Stimulated activated CD8-positive, alpha-beta memory T cell treated with anti-CD3 and anti-CD28 coated beads, Interleukin-15, amount 100 ng/mL, for 48 hours (primary cell): ENCODE measurements around the gene CCDC97.
"Not testable (repeated sequence)": the region's sequence is repeated elsewhere in the genome, so short reads cannot be mapped to it uniquely, and the experiment has no call there.

Experiments used
- DNase-seq, 2 donors: peaks; one replicate each; pipeline ENCODE4 v3.0.0-alpha.2; 2020; ENCODE audit warnings: low read depth in 2 of 2

Gene CCDC97

GRCh38 chr19:41339936-41340335, 30.0 kb downstream of the CCDC97 start:
- DNase-seq = no peak

DNA sequence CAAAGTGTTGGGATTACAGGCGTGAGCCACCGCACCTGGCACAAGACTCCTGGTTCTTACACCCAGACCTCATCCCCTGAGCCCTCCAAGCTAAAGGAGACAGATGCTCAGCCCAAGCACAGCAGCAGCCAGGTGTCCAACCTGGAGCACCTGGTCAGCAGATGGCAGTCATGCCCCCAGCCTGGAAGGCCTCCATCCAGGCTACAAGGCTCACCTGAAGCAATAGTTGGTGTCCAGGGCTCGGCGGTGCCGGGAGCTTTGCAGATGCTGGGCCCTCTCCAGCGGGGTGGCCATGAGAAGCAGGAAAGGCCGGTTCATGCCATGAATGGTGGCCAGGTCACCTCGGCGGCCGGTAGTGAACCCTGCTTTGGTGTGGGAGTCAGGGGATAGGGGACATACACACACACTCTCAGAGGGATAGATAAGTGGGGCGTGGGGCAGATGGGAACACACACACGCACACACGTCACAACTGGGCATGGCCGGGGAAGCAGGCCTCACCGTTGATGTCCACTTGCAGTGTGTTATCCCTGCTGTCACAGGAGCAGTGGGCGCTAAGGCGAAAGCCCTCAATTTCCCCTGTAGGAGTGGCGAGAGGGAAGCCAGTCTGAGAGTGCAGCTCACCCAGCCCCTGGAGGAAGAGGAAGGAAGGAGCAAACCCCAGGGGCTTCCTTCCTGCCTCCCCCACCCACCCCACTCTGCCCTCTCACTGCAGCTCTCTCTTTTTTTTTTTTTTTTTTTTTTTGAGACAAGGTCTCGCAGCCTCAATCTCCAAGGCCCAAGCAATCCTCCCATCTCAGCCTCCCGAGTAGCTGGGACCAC, 31.9 kb downstream of the CCDC97 start:
- DNase-seq = no peak

DNA sequence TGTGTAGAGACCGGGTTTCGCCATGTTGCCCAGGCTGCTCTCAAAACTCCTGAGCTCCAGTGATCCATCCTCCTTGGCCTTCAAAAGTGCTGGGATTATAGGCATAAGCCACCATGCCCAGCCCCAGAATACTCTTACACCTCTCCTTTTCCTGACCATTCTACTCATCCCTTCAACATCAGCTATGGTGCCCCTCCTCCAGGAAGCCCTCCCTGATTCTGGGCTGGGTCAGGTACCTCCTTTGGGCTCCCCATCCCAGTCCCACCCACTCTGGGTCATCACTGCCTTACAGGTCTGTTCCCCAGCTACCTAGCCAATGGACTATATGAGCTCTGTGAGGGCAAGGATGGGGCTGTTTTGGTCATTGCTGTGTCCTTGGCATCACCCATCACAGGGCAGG, 34.2 kb downstream of the CCDC97 start:
- no peak for DNase-seq

- DNase-seq = not testable (repeated sequence)
These were observed 36.9 kb downstream of the CCDC97 start for GRCh38 chr19:41346916-41347315.

- DNase-seq = no peak
These were observed 40.9 kb downstream of the CCDC97 start for GRCh38 chr19:41350735-41351338.

GRCh38 chr19:41351339-41352245, 41.6 kb downstream of the CCDC97 start:
- DNase-seq = peak; percentile 72 to 85

DNA sequence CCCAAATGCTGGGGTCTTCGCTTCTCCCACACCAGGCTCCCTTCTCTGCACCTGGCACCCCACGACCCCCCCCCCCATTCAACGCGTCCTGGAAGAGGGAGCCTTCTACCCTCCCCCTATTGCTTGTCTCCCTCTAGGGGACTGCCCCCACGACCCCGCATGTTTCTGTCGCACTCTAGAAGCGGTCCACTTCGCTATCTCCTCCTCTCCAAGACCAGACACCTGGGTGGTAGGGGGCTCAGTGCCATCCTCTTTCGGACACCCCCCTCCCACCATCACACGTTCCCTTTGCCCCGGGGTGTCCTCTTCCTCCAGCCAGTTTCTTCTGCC, 42.3 kb downstream of the CCDC97 start:
- DNase-seq = no peak

- DNase-seq = peak; percentile 69 to 70
These were observed 42.9 kb downstream of the CCDC97 start for GRCh38 chr19:41352609-41353465.

- DNase-seq = peak; percentile 84 to 89
These were observed 43.7 kb downstream of the CCDC97 start, which contains the start of gene TGFB1 for GRCh38 chr19:41353466-41354342. Gene TGFB1 (minus strand): TSS chr19:41353922. CDS start chr19:41353044, 878 bp downstream.

- DNase-seq = no peak
These were observed 44.5 kb downstream of the CCDC97 start for GRCh38 chr19:41354343-41354953.

DNA sequence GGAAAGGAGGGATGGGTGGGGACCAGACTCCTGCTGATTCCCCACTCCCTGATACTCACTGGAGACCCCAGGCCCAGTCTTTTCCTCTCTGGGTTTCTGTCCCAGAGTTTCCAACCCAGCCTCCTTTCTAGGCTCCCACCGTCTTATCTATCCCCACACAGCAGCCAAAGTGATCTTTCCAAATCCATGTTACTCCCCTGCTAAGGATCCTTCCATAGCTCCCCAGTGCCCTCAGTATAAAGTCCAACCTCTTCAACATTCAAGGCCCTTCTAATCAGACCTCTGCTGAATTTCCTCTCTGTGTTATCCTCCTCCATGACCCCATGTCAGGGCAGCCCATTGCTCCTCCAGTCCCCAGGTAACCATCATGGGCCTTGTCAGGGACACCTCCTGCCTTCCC, 45.1 kb downstream of the CCDC97 start:
- no peak for DNase-seq

DNA sequence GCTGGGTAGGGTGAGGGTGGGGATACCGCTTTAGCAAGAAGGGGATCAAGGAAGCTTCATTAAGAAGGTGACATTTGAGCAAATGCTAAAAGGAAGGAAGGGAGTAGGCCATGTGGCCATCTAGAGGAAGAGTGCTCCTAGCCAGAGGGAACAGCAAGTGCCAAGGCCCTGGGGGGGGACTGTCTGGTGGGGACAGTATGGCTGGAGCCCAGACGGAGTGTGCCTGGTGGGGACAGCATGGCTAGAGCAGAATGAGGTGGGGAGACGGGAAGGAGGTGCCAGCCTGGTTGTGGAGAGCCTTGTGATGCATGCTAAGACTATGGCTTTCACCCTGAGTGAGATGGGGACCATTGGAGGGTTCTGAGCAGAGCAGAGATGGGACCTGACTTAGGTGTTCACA, 45.8 kb downstream of the CCDC97 start:
- DNase-seq = no peak

DNA sequence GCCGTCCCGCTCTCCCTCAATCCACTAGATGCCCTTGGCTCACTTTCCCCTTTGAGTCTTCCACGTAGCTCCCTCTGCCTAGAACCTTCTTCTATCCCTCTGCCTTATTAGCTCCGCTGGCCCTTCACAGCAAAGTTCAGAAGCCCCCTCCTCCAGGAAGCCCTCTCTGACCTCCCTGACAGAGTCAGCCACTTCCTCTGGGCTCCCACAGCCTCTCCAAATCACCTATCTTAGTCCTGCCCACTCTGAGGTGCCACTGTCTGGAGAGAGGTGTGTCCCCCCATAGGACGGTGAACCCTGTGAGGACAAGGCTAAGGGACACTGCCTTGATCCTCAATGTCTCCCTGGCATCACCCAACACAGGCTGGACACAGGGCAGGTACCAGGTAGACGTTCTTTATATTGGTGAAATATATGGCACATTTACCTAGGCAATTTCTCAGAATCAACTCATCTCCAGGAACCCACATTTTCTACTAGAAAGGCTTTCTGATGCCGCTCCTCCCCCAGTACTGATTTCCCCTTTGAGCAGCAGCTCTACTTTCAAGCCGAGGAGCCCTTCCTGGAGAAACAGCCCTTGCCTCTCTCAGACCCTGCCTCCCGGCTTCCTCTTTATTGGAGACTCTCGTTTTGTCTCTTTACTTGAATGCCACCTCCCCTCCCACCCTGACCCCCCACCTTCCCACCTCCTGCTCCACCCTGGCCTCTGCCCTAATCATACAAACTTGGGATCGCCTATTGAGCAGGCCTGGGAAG, 47.2 kb downstream of the CCDC97 start:
- no peak for DNase-seq

DNA sequence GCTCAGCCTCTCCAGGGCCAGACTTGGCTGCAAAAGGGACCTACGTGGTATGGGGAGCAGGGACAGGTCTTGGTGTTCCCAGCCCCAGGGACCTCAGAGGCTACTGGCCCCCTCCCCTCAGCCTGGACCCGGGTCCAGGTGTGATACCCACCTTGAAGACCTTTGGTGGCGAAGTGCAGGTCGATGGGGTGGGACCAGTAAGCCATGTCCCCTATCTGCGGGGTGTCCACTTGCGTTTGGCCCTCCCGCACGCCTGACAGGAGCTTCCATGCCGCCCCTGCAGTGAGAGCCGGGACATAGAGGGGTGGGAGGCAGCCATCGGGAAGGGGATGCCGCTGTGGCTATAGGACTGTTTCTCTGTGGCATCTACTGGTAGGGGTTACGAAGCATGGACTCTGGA, 47.8 kb downstream of the CCDC97 start:
- DNase-seq = no peak

GRCh38 chr19:41359741-41360140, 49.8 kb downstream of the CCDC97 start:
- DNase-seq = no peak

- no peak for DNase-seq
These were observed 52.3 kb downstream of the CCDC97 start for GRCh38 chr19:41362143-41362847.

GRCh38 chr19:41363371-41363752, 53.4 kb downstream of the CCDC97 start:
- no peak for DNase-seq

DNA sequence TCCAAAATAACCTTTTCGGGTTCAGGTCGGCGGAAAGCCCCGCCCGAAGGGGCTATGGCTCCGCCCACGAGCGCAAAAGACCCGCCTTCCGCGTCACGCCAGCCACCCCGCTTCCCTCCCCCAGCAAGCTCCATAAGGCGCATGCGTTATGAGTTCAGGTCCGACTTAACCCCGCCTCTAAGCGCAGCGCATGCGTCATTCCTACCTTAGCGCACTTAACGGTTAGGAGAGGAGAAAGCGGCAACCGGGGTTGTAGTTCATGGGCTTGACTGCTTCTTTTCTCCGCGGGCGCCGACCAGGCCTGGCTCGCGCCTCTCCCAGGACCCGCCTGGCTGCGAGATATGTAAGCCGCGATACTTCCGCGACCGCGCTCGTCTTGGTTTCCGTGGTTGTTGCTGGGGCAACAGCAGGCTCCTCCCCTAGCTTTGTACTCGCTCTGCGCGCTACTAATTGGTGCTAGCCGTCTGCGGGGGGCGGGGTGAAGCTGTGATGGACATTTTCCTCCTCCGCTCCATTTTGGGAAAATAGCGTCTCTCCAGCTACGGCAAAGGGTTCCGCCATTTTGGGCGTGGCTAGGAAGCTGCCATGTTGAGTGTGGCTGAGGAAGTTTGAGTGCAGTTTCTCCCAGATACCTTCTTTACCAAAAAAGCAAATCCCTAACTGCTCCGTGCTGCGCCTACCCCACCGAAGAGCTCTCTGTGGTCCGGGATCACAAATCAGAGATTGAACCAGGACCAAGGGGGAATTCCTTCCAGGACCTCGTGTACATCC, 54.0 kb downstream of the CCDC97 start, which contains the start of gene B9D2:
TSS of gene B9D2 (minus strand) at position 397 of the 771 bp plus-strand sequence. CDS start 630 bp downstream, outside the sequence.
- DNase-seq = peak; percentile 93 to 96
